MM.1S (cell line): ENCODE measurements around the gene CLCN4.

ENCODE experiments used
- DNase-seq: peaks from one replicate; pipeline ENCODE4 v3.0.0-alpha.2; 2015
- H2AFZ ChIP-seq: fragments of 300-600 bp; sonication (generic); 2 replicates; pipeline ENCODE4 v1.6.0; 2016; ENCODE audit warnings: antibody characterized with exemption, low read length
- H3F3A ChIP-seq: fragments of 300-600 bp; sonication (generic); 2 replicates; pipeline ENCODE4 v1.6.1; 2016; ENCODE audit warnings: mild to moderate bottlenecking, antibody characterized with exemption, low read length, moderate library complexity, mixed read lengths; ENCODE audit not compliant: insufficient read depth
- H3K27ac ChIP-seq: fragments of 300-600 bp; sonication (generic); 2 replicates; pipeline ENCODE4 v1.5.1; 2016; ENCODE audit warnings: mild to moderate bottlenecking, low read length
- H3K27me3 ChIP-seq: fragments of 300-600 bp; sonication (generic); replicated peaks from 2 replicates; pipeline ENCODE4 v1.6.0; 2016; ENCODE audit warnings: low read length; ENCODE audit not compliant: insufficient read depth
- H3K36me3 ChIP-seq: fragments of 300-600 bp; sonication (generic); replicated peaks from 2 replicates; pipeline ENCODE4 v1.6.1; 2016; ENCODE audit warnings: mild to moderate bottlenecking, low read length, mixed read lengths; ENCODE audit not compliant: insufficient read depth
- H3K4me1 ChIP-seq: fragments of 300-600 bp; sonication (generic); 2 replicates; pipeline ENCODE4 v1.6.1; 2016; ENCODE audit warnings: low read length, mixed read lengths
- H3K4me2 ChIP-seq: fragments of 300-600 bp; sonication (generic); 2 replicates; pipeline ENCODE4 v1.6.0; 2016; ENCODE audit warnings: low read depth, low read length
- H3K4me3 ChIP-seq: fragments of 300-600 bp; sonication (generic); 2 replicates; pipeline ENCODE4 v1.5.1; 2016; ENCODE audit warnings: low read length, mixed read lengths
- H3K79me2 ChIP-seq: fragments of 300-600 bp; sonication (generic); 2 replicates; pipeline ENCODE4 v1.6.1; 2016; ENCODE audit warnings: mixed run types, low read length, mixed read lengths
- H3K9ac ChIP-seq: fragments of 300-600 bp; sonication (generic); 2 replicates; pipeline ENCODE4 v1.6.1; 2016; ENCODE audit warnings: low read length, mixed read lengths
- H3K9me2 ChIP-seq: fragments of 300-600 bp; sonication (generic); replicated peaks from 2 replicates; pipeline ENCODE4 v1.6.1; 2016; ENCODE audit warnings: mild to moderate bottlenecking, low read length, mixed read lengths; ENCODE audit not compliant: insufficient read depth
- H3K9me3 ChIP-seq: fragments of 300-600 bp; sonication (generic); replicated peaks from 2 replicates; pipeline ENCODE4 v1.6.1; 2016; ENCODE audit warnings: mild to moderate bottlenecking, low read length, mixed read lengths; ENCODE audit not compliant: insufficient read depth
- H4K20me1 ChIP-seq: fragments of 300-600 bp; sonication (generic); 2 replicates; pipeline ENCODE4 v1.6.1; 2016; ENCODE audit warnings: mild to moderate bottlenecking, low read length, moderate library complexity, mixed read lengths; ENCODE audit not compliant: insufficient read depth
- EZH2 ChIP-seq: fragments of 300-600 bp; sonication (generic); optimal IDR thresholded peaks from 2 replicates; pipeline ENCODE3; 2017; ENCODE audit warnings: low read depth, mild to moderate bottlenecking, antibody characterized with exemption, low read length, mixed read lengths
- EZH2phosphoT487 ChIP-seq: fragments of 300-600 bp; sonication (generic); IDR thresholded peaks from 2 replicates; pipeline ENCODE4 v1.6.1; 2018; ENCODE audit warnings: antibody characterized with exemption, low read length
- TF ChIP-seq, protein P1 (sequence below): fragments of 300-600 bp; sonication (generic); IDR thresholded peaks from 2 replicates; pipeline ENCODE4 v1.5.1; 2016; ENCODE audit warnings: antibody characterized with exemption, low read length, mixed read lengths

CLCN4 gene

DNA sequence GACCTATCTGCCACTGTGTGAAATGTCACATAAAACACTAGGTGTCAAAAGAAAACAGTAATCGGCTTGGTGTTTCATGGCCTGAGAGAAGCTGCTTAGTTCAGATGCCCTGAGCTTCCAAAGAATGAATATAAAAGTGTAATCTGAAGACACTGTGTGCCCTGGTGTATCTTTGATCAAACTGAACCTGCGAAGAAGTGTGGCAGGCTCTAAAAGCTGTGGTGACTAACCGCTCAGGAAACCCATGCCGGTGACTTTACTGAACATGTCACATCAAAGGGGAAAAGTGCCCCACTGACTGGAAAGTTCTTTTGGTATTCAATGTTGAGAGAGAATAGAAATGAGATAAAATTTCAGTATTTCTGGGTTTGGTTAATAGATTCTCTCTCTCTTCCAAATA, 89.1 kb downstream of the CLCN4 start:
- no peak overlapping the region for H3K4me2 ChIP-seq
- no peaks in the 10 kb centered on the region for H3K9me2 ChIP-seq
- H2AFZ ChIP-seq: no peak overlapping the region
- no peaks in the 10 kb centered on the region for H3F3A ChIP-seq
- DNase-seq: no peak
- no peak overlapping the region for H3K9ac ChIP-seq
- no peaks in the 10 kb centered on the region for H3K4me1 ChIP-seq
- H3K79me2 ChIP-seq: no peaks in the 10 kb centered on the region
- H4K20me1 ChIP-seq: no peaks in the 10 kb centered on the region
- H3K36me3 ChIP-seq: no peaks in the 10 kb centered on the region
- H3K27ac ChIP-seq: no peak overlapping the region
- no peak overlapping the region for H3K4me3 ChIP-seq
- H3K9me3 ChIP-seq: no peaks in the 10 kb centered on the region
- TF ChIP-seq EZH2phosphoT487 (no peak), EZH2 (no peak)
- TF ChIP-seq, protein P1, sequence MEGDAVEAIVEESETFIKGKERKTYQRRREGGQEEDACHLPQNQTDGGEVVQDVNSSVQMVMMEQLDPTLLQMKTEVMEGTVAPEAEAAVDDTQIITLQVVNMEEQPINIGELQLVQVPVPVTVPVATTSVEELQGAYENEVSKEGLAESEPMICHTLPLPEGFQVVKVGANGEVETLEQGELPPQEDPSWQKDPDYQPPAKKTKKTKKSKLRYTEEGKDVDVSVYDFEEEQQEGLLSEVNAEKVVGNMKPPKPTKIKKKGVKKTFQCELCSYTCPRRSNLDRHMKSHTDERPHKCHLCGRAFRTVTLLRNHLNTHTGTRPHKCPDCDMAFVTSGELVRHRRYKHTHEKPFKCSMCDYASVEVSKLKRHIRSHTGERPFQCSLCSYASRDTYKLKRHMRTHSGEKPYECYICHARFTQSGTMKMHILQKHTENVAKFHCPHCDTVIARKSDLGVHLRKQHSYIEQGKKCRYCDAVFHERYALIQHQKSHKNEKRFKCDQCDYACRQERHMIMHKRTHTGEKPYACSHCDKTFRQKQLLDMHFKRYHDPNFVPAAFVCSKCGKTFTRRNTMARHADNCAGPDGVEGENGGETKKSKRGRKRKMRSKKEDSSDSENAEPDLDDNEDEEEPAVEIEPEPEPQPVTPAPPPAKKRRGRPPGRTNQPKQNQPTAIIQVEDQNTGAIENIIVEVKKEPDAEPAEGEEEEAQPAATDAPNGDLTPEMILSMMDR: no peak
- H3K27me3 ChIP-seq: no peaks in the 10 kb centered on the region

DNA sequence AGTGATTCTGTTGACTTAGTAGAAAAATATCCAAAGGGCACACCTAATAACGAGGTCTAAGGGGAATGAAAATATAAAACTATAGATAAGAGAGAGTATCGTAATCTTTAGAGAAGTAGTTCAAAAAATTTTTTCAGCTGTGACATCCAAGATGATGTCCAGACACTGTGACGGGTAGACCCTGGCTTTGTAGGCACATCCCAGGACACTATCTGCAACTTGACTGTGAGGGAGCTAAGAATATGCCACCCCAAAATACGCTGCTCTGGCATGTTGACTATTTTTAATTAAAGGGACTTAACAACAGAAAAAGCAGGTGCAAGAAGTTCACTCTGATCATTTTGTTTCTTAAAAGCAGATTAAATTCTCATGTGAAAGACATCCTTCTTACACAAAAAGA, 89.5 kb downstream of the CLCN4 start:
- Histone ChIP-seq H3F3A (no peaks in the 10 kb centered on the region), H3K4me1 (no peaks in the 10 kb centered on the region), H3K36me3 (no peaks in the 10 kb centered on the region), H3K4me3 (no peak overlapping the region), H4K20me1 (no peaks in the 10 kb centered on the region), H3K9me3 (no peaks in the 10 kb centered on the region), H3K4me2 (no peak overlapping the region), H2AFZ (no peak overlapping the region), H3K27ac (no peak overlapping the region), H3K9me2 (no peaks in the 10 kb centered on the region), H3K79me2 (no peaks in the 10 kb centered on the region), H3K27me3 (no peaks in the 10 kb centered on the region), H3K9ac (no peak overlapping the region)
- no peak for TF ChIP-seq EZH2
- TF ChIP-seq, protein P1: no peak
- DNase-seq: no peak

DNA sequence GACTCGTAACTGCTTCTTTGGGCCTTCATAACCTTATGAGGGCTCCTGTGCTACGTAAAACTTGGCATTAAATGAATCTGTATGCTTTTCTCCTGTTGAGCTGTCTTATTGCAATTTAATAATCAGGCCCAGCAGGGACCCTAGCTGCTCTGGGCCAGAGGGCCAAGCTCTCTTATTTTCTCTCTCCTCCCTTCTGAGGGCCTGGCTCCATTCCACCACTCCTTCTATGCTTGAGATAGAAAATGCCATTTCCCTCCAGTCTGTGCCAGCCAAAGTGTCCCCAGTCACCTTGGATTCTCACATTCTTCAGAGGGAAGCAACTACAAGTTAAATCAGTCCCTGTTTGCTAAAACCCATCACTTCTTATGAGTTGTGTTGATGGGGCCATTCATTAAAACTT, 90.1 kb downstream of the CLCN4 start:
- no peaks in the 10 kb centered on the region for H3K79me2 ChIP-seq
- no peak overlapping the region for H3K4me3 ChIP-seq
- H3K4me2 ChIP-seq: no peak overlapping the region
- TF ChIP-seq EZH2 (no peak), EZH2phosphoT487 (no peak)
- TF ChIP-seq, protein P1: no peak
- no peaks in the 10 kb centered on the region for H3K36me3 ChIP-seq
- H3K9ac ChIP-seq: no peak overlapping the region
- no peaks in the 10 kb centered on the region for H4K20me1 ChIP-seq
- no peak overlapping the region for H3K27ac ChIP-seq
- H3K9me2 ChIP-seq: no peaks in the 10 kb centered on the region
- no peaks in the 10 kb centered on the region for H3F3A ChIP-seq
- no peak overlapping the region for H2AFZ ChIP-seq
- no peaks in the 10 kb centered on the region for H3K4me1 ChIP-seq
- H3K27me3 ChIP-seq: no peaks in the 10 kb centered on the region
- H3K9me3 ChIP-seq: no peaks in the 10 kb centered on the region
- DNase-seq: no peak
